OCI-M1 (cell line): Measurements from ENCODE around the gene ASF1A.

Experiments used
- DNase-seq: peaks from one replicate; lab custom pipeline; 2025; lab: John Stamatoyannopoulos, UW

The ASF1A gene

GRCh38 chr6:118881440-118882313 lies 12.3 kb upstream of the ASF1A start:
- no peak for DNase-seq

- no peak for DNase-seq
Observed at GRCh38 chr6:118882314-118882905, 11.5 kb upstream of the ASF1A start.

GRCh38 chr6:118886641-118887040 lies 7.3 kb upstream of the ASF1A start:
- DNase-seq = no peak

- DNase-seq = no peak
Observed at GRCh38 chr6:118889163-118889562, 4.8 kb upstream of the ASF1A start.

- no peak for DNase-seq
Observed at GRCh38 chr6:118890997-118891790, 2.8 kb upstream of the ASF1A start.

GRCh38 chr6:118892355-118892991 lies 1.5 kb upstream of the ASF1A start:
- DNase-seq = peak; percentile 79

GRCh38 chr6:118893064-118893806 lies 717 bp upstream of the ASF1A start:
- DNase-seq = peak; percentile 95

GRCh38 chr6:118894425-118895260 lies 691 bp downstream of the ASF1A start:
- DNase-seq = peak; percentile 79

- DNase-seq = peak; percentile 62
Observed at GRCh38 chr6:118895261-118895560, 1.3 kb downstream of the ASF1A start.

GRCh38 chr6:118895859-118896258 lies 1.9 kb downstream of the ASF1A start:
- no peak for DNase-seq

- peak; percentile 92 for DNase-seq
Observed at GRCh38 chr6:118896339-118897136, 2.6 kb downstream of the ASF1A start.

- DNase-seq = no peak
Observed at GRCh38 chr6:118897386-118897785, 3.4 kb downstream of the ASF1A start.

- no peak for DNase-seq
Observed at GRCh38 chr6:118899948-118900347, 6.0 kb downstream of the ASF1A start.

- DNase-seq = no peak
Observed at GRCh38 chr6:118902726-118903125, 8.8 kb downstream of the ASF1A start.

- DNase-seq = no peak
Observed at GRCh38 chr6:118903138-118903537, 9.2 kb downstream of the ASF1A start.

GRCh38 chr6:118903691-118904090 lies 9.7 kb downstream of the ASF1A start:
- no peak for DNase-seq

GRCh38 chr6:118905084-118905483 lies 11.1 kb downstream of the ASF1A start:
- no peak for DNase-seq

- no peak for DNase-seq
Observed at GRCh38 chr6:118905851-118906250, 11.9 kb downstream of the ASF1A start.

GRCh38 chr6:118908441-118908840 lies 14.5 kb downstream of the ASF1A start:
- DNase-seq = no peak

GRCh38 chr6:118912646-118913045 lies 18.7 kb downstream of the ASF1A start:
- no peak for DNase-seq
